GM19023 (cell line): ENCODE data around the gene ATXN1.
A peak's percentile ranks its signal among the peaks of the same experiment; 100 is the strongest.

Experiments used
- ATAC-seq: cut with Tn5 transposase; IDR thresholded peaks from one replicate; pipeline ENCODE4 v1.9.1; 2021; ENCODE audit warnings: mild to moderate bottlenecking, moderate library complexity; ENCODE audit not compliant: unreplicated experiment

Gene ATXN1

DNA sequence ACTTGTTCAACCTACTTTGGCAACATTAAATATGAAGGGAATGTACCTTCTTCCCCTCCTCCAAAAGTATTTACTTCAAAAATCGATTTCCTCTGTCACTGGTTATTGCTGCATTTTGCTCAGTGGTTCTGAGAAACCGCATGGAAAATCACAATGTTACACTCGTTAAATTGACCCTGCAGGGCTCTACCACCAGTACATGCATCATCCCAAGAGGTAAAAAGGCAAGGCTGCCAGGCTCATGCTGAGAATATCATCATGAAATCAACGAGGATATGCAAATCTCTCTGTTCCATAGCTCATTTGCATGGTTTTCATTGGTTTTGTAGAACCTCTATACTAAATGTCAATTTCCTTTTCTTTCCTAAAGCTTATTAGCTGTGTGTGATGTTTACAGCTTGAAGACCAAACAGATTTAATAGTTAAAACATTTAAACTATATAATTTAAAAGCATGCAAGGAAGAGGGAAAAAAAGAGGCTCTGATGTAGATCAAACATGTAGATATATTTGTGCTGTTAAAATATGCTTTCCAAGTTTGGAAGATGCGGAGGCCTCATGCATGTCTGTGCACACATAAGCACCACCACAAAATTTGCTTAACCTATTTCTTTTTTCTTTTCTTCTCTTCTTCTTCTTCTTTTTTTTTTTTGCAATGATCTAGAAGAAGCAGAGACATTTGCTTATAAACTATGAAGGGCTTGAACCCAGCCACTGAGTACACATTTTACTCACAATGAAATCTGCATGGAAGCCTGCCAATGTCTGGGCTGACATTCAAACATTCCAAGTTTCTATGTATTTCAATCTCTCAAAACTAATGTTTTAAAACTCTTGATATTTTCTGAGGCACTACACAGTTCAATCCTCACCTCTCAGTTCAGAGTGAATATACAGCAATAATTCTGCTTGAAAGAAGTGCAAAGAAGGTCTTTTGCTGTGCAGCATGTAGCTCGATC lies 328.9 kb downstream of the ATXN1 start:
- peak; percentile 58 for ATAC-seq

GRCh38 chr6:16431106-16431505 lies 330.2 kb downstream of the ATXN1 start:
- no peak for ATAC-seq

- no peak for ATAC-seq
Measured at GRCh38 chr6:16430391-16431089, 330.7 kb downstream of the ATXN1 start.

DNA sequence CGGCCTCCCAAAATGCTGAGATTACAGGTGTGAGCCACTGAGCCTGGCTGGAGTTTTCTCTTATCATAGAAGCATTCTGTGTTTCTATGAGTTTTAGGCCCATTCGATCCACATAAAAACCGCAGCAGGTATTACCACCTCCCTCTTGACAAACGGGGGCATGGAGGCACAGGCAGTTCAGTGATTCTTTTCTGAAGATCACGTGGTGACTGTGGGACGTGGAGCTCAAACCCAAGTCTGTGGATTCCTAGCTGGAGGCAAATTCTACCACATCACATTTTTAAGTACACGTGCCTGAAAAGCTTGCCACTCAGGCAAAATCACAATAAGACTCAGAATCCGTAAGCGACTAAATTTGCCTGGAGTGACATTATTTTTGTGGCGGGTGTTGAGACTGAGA lies 331.6 kb downstream of the ATXN1 start:
- ATAC-seq, result no peak

DNA sequence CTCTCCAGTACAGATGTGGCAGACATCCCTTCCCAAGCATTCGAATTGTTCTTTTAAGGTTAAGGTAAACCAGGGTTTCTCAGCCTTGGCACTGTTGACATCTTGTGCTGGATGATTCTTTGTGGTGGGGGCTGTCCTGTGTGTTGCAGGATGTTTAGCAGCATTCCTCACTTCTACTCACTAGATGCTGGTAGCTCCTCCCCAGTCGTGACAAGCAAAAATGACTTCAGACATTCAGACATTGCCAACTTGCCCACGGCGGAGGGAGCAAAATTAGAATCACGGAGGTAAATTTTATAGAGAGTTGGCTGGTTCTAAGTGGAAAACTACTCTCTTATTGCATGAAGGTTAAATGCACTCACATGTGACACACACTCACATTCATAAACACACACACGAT lies 334.1 kb downstream of the ATXN1 start:
- no peak for ATAC-seq

GRCh38 chr6:16425881-16426615 lies 335.2 kb downstream of the ATXN1 start:
- ATAC-seq, result no peak

DNA sequence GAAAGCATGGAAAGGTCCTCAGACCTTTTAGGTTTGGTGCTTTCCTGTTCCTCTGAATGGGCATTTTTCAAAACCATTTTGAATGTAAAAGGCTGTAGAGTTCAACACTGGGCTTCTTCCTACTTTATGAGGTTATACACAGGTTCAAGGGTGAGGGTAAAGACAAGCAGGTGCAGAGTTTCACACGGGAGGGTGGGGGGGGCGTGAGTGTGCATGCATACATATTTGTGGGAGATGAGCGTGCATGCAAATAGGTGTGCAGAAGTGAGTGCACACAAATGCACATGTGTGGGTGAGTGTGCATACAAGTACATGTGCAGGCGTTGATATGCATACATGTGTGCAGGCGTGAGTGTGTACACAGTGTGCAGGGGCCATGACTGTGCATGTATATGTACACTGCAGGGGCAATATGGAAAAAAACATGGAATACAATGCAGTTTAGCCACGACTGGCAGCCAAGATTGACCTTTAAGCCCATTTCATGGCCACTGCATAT lies 339.7 kb downstream of the ATXN1 start:
- peak; percentile 15 for ATAC-seq

- ATAC-seq, result peak; percentile 62
Measured at GRCh38 chr6:16420715-16421461, 340.4 kb downstream of the ATXN1 start.

DNA sequence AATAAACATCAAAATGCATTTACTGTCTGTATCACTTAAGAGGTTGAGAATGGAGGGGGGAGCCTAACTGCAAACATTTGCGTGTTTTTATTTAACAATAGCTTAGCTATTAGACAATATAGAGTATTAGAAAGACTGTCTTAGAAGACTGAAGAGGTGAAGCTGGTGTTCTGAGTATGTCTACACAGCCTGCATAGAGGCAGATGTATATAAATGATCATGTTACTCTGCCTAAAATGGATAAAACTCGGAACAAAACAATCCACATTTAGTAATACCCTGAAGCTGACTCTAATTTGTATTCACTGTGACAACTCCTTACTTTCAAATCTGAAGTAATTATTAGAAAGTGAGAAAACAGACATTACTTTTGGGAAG lies 340.9 kb downstream of the ATXN1 start:
- no peak for ATAC-seq

DNA sequence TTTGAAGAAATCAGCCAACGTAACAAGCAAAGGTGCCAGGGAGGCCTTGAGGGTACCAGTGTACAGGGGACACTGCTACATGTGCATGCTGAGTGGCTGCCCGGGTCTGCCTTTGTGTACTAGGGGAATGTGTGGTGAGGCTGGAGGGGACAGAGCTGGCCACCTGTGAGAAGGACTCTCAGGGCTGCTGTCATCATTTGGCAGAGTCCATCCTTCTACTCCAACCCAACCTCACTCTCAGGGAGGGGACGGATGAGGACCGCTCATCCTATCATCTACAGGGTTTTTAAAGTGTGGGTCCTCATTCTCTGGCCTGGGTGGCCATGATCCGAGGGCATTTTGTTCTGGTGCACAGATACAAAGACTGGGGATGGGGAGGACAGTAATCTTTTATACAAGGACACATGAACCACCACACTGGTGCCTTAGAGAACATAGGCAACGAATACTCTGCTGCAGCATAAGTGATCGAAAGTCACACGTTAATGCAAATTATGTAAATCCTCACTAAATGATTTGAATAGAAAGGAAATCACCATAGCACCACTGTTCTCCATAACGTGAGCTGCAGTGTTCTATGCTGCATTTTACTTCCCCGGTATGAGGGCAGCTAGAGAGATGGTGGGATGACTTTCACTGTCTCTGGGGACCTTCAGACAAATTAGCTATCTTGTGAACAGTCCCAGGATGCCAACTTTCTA lies 341.5 kb downstream of the ATXN1 start:
- ATAC-seq, result peak; percentile 59

DNA sequence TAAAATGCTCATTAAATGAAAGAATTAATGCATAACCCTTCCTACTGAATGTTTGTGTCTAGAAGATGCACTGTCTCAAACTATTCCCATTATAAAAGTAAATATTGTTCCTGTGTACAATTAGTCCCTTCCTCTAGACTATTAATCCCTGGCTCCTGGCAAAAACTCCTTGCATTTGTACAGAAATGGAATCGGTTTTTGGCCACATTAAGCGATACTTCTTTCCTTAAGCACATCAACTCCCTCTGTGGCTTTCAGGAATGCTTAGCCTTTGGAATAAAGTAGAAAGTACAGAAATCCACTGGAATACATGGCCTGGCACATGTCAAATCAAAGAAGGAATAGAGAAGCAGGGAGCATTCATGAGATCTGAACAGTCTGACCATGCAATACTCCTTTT lies 343.1 kb downstream of the ATXN1 start:
- no peak for ATAC-seq

DNA sequence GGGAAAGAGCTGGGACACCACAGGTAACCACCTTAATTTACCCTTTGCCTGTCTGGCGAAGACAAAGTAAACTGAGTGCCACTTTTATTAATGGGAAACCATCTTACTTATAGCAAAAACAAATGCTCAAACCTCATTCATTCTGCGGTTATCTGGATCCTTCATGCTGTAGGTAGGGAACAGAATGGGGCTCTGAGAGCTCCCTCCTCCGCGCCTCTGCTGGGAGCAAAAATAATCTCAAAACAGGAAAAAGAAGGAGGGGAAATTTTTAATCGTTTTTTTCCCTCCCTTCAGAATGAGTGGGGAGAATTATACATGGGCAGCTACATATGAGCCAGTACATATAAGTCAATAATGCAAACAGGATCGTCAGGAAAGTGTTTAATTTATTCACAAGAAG lies 345.6 kb downstream of the ATXN1 start:
- ATAC-seq, result no peak

DNA sequence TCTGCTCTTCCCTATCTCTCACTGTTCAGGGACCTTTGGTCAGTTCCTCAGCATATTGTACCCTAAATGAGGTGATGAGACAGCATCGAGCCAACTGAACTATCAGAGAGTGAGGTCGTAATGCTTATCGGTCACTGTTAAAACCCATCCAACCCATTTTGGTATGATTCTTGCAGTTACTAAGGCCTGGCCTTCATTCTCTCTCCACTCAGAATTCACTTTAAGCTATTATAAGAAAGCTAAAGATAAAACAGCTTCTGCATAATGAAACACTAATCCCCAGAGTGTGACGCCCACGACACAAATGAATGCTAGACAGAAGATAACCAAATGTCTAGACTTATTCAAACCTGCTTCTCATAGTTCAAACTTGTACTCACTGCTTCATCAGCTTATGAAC lies 347.1 kb downstream of the ATXN1 start:
- ATAC-seq, result peak; percentile 54

GRCh38 chr6:16413399-16413798 lies 347.9 kb downstream of the ATXN1 start:
- ATAC-seq, result no peak

- ATAC-seq, result no peak
Measured at GRCh38 chr6:16412982-16413381, 348.3 kb downstream of the ATXN1 start.

- no peak for ATAC-seq
Measured at GRCh38 chr6:16412171-16412570, 349.1 kb downstream of the ATXN1 start.

GRCh38 chr6:16409531-16410441 lies 351.5 kb downstream of the ATXN1 start:
- ATAC-seq, result no peak

DNA sequence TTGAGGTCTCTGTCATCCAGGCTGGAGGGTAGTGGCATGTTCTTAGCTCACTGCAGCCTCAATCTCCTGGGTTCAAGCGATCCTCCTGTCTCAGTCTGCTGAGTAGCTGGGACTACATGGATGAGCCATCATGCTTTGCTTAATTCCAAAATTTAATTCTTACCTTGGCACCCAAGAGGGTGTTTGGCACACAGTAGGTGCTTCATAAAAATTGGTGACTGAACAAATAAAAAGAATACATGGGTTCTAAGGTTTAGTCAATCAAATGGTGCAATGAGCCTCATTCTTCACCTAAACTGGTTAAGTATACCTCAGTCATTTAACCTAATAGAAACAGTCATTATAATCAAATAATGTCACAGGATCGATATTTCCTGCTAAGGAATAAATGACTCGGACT lies 352.5 kb downstream of the ATXN1 start:
- ATAC-seq, result no peak

GRCh38 chr6:16406966-16407365 lies 354.3 kb downstream of the ATXN1 start:
- no peak for ATAC-seq
